GM21723 (cell line): ENCODE measurements around the gene PCDH9.
"Not testable (repeated sequence)": the region's sequence is repeated elsewhere in the genome, so short reads cannot be mapped to it uniquely, and the experiment has no call there.

Source experiments
- ATAC-seq: cut with Tn5 transposase; IDR thresholded peaks from one replicate; pipeline ENCODE4 v1.9.1; 2021; ENCODE audit warnings: mild to moderate bottlenecking, moderate library complexity; ENCODE audit not compliant: unreplicated experiment

Gene PCDH9

DNA sequence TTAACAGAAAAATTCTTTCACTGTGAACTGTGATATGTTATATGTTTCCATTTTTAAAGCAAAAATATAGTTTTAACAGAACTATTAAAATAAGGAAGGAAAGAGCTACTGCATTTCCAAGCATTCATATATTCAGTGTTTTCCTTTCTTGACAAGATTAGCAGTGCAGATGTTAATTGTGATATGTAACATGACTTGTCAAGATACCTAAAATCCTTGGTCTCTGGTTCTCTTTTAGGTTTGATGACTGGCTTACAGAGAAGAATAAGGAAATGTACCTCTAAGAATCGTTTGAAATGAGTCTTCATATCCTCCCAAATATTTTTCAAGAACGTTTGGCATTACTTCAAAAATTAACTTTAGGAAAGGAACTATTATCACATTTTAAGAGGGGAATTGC lies 907.2 kb downstream of the PCDH9 start:
- ATAC-seq = no peak

DNA sequence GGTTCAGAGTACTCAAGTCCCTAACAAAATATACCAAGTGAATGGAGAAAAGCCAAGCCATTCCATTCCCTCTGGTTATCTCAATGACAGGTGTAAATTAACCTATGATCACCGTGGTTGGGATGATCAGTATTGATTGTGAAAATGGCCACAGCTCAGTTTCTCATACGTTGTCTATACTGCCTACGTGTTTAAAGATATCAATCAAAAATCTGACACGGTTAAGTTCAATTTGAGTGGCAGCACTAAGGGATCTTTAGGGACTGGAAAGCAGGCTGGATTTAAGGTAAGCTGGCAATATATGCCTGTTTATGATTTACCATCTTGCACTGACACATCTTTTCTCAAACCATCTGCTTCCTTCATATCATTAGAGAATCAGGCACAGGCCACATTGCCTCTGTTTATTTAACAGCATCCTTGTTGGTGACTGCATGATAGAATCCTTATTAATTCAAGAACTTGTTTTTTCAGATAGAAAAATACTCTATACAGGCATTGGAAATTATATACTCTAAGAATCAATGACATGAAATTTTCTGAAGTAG lies 907.9 kb downstream of the PCDH9 start:
- ATAC-seq = no peak

DNA sequence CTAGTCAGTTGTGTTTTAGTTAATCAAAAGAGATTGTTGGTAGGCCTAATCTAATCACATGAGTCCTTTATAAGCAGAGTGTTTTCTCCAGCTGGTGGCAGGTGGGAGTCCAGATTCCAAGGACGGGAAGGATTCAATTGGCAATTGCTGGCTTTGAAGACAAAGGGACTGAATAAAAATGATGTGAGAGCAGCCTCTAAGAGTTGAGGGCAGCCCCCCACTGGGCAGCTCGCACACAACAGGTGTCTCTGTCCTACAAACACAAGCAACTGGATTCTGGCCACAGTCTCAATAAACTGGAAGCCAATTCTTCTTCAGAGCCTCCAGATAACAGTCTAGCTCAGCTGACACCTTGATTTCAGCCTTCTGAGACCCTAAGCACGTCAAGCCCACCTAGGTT lies 915.2 kb downstream of the PCDH9 start:
- ATAC-seq = no peak

DNA sequence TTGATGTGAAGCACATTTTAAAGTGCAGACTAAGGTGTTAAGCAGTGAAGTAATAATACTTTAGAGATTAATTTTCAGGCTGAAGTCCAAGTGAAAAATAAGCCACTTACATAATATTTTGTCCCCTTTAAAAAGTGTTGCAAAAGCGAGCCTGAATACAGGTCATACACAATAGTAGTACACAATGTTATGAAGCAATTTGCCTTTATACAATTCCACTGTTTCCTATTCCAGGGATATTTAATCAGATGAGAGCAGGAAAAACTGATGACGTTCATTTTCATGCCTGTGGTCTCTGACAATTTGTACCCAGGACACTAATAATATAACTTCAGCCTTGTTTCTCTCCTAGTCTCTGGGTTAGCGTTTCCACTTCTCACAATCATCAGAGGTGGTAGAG lies 916.7 kb downstream of the PCDH9 start:
- ATAC-seq = no peak

DNA sequence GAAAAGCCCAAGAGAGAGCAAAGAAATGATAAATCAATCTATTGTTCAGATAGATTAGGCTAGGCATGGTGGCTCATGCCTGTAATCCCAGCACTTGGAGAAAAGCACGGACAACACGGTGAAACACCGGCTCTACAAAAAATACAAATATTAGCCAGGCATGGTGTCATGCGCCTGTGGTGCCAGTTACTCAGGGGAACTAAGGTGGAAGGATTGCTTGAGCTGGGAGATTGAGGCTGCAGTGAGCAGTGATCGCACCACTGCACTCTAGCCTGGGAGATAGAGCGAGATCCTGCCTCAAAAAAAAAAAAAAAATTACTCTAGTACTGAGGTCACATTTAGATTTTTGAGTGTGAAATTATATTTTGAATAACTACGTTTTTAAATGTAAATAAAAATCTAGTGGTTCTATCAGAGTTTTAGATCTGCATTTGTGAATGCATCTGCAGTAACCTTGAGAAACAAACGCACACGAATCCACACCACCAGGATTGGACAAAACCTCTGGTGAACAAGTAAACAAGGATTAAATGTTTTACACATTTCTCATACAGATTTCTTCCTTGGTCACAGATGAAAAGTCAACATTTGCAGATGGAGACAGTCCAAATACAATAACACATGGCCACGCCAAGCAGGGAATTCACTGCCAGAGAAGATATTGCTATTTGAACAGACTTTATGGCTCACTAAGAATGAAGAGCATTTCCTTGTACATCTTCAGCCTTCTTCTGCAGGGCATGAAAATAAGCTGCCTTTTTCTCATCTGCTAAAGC lies 917.6 kb downstream of the PCDH9 start:
- ATAC-seq = no peak

DNA sequence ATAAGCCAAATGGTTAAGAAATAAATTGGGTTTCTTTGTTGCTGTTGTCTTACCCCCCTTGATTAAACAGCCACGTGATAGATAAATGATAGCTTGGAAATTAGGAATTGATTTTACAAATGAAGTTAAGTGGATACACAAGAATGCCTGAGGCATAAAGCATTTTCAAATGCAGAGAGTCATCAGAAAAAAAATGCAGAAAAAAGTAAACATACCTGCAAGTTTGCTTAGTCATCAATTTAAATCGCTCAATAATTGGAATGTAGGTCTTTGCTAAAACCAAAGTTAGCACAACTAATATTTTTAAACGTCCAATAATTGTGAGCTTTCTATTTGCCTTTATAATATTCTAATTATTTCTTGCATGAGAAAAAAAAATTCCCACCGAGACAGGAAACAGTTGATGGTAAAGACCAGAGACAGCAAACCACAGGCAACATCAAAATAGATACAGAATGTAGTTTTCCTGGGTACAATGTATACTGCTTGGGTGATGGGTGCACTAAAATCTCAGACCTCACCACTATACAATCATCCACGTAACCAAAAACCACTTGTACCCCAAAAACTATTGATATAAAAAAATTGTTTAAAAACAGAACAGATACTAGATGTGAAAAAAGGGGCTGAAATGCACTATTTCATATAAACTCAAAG lies 924.0 kb downstream of the PCDH9 start:
- no peak for ATAC-seq

DNA sequence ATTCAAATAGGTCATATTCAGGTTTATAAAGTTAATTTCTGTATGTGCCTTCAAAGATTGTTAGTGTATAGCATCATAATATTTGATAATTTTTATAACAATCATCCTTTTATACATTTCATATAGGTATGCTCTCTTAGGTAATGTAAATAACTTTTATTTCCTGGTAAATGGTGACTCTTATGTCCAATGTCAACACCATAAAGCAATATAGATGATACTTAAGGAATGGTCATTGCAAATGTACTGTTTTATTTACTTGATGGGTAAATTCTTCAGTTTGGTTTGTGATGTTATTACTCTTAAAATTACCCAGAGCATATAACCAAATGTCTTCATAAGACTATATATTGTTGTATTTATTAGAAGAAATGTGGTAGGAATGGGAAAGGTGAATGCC lies 928.7 kb downstream of the PCDH9 start:
- no peak for ATAC-seq

DNA sequence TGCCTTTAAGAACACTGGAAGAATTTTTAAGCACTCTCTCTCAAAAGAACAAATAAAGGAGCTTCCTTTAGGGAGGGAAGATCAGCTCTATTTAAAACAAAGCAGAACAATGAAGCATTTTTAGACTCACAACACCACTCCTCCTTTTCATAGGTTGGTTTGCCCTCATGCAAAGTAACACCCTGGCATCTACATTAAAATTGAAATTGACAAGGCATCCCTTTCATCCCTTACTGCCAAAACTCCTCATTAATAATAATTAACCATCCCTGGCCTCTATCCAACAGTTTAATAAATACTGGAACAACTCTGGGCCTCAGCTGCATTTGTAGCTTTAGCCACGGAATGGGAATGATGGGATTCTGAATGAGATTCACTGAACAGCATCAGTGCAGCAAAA lies 929.1 kb downstream of the PCDH9 start:
- no peak for ATAC-seq

DNA sequence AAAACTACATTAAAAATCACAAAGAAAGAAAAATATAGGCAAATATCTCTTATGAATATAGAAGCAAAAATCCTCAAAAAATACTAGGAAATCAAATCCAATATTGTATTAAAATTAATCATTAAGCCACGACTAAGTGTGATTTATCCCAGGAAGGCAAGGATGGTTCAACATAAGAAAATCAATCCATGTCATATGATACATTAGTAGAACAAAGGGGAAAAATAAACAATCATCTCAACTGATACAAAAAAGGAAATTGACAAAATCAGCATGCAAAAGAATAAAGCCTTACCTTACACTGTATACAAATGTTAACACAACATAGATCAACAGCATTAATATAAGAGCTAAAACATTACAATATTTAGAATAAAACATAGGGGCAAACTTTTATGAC lies 933.3 kb downstream of the PCDH9 start:
- ATAC-seq = no peak

DNA sequence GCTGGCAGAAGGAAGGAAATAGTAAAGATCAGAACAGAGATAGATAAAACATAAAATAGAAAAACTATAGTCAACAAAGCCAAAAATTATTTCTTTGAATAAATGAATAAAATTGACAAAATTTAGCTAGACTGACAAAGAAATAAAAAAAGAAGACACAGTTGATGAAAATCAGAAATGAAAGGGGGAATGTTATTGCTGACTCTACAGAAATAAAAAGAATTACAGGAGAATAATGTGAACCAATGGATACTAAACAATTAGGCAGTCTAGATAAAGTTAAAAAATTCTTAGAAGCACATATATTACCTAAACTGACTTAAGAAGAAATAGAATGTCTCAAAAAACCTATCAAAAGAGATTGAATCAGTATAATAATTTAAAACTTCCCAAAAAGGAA lies 933.8 kb downstream of the PCDH9 start:
- ATAC-seq = no peak

DNA sequence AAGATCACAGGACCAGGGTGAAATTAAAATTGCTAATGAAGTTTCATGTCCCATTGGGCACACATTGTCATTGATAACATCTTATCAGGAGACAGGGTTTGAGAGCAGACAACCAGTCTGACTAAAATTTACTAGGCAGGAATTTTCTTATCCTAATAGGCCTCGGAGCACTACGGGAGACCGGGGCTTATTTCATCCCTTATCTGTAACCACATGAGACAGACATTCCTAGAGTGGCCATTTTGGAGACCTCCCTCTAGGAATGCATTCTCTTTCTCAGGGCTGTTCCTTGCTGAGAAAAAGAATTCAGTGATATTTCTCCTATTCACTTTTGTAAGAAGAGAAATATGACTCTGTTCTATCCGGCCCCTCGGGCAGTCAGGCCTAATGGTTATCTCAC lies 943.3 kb downstream of the PCDH9 start:
- not testable (repeated sequence) for ATAC-seq

DNA sequence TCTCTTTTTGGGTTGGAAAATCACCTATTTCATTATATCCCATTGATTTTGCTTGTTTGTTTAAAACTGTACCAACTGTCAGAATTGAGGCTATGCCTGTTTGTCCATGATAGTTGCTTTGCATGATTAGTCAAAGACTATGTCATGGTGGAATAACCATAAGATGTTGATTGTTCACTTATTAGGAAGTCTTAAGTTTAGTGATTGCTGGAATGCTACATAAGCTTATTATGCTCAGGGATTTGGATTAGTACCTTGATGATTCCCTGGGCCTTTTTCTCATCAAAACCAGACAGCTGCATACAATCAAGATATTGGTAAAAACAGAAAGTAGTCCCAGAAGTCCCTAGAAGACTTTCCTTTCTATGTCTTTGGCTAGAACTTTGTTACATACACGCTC lies 954.7 kb downstream of the PCDH9 start:
- no peak for ATAC-seq

DNA sequence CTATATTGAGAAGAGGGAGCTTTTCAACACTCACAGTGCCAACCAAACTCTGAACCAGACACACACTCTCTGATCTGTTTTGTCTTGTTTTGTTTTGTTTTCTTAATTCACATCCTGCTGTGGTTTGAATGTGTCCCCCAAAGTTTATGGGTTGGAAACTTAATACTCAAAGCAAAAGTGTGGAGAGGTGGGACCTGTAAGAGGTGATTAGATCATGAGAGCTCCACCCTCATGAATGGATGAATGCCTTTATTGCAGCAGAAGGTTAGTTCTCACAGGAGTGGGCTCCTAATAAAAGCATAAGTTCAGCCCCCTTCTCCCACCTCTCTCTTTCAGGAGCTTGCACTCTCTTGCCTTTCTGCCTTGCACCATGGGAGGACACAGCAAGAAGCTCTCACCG lies 957.1 kb downstream of the PCDH9 start:
- no peak for ATAC-seq

DNA sequence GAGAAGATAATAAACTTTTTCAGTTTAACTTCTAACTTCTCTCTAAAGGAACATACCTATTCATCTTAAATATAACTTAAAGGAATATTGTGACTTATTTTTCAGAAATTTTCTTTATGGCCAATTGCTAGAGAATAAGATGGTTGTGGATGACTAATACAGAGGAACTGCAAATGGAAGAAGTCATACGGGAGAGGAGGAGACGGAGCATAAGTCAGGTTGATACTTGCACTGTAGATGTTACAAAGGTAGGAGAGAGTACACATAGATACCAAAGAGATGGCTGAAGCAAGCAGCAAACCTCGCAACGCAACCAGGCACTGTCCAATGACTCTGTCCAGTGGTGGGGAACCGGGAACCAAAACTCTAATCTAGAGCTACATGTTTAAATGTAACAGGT lies 963.4 kb downstream of the PCDH9 start:
- ATAC-seq = no peak

DNA sequence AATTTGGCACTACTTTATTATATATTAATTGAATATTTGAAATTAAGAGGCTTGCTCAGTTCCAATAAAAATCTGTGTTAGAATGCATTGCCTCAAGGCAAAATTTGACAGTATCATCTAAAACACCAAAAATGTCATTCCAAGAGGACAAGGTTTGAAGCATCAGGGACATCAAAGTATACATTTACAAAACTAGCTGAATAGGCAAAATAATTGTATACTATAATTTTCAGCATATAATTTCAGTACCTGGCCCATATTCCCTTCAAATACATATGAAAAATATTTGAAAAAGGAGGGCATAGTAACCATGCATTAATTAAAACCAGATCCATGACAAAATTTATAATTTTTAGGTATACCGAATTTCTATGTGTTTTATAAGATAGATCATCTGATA lies 963.8 kb downstream of the PCDH9 start:
- no peak for ATAC-seq

DNA sequence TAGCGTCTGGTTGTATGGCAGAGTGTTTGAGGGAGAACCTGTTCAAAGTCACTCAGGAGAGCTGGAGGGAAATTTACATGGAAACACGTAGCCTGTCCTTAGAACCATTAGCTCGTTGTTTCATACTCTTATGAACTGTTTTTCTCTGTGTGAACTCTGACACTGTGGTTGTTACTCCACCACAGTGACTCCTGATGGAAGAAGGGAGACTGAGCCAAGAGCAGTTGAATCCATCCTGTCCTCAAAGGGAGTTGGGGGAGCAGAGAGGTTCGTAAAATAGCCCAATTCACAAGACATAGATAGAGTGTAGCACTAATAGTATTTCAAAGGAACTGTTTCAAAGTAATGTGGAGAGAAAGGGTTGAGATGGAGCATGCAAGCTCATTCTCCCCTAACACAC lies 964.8 kb downstream of the PCDH9 start:
- no peak for ATAC-seq

DNA sequence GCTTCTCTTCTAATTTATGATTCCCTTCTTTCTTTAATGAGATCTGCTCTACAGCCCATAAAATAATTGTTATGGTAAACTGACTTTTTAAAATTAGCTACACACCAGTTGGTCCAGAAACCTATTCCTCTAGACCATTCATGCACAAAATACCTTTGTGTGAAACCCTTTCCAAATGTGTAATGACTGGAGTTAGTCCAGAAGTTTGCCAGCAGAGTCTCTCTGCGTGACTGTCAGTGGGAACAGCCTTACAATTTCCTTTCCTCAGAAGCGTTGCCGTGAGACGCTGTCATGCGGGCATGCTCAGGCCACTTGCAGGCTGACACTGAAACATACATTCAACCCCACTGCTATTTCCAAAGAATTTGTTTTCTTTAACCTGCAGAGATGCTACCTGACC lies 965.2 kb downstream of the PCDH9 start:
- ATAC-seq = no peak

DNA sequence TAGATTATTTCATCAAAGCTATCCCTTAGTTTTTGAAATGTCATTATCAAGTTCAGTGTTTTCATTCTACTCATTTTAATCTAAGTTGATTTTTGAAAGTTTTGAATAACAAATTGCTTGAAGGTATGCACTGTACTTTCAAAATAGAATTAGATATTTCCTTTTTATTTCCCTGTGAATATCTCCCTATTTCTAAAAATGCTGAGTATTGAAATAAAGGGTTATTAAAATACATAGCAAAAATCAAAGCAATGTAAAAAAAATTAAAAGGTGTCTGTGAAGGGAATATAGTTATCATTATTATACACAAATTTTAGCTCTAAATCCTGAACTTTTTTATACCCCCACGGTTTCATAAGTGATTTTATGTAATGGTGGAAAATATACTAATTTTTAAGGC lies 967.8 kb downstream of the PCDH9 start:
- ATAC-seq = no peak

DNA sequence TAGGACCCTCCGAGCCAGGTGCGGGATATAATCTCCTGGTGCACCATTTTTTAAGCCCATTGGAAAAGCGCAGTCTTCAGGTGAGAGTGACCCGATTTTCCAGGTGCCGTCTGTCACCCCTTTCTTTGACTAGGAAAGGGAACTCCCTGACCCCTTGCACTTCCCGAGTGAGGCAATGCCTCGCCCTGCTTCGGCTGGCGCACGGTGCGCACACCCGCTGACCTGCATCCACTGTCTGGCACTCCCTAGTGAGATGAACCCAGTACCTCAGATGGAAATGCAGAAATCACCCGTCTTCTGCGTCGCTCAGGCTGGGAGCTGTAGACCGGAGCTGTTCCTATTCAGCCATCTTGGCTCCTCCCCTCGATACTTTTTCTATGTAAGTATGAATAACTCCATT lies 970.7 kb downstream of the PCDH9 start:
- ATAC-seq = not testable (repeated sequence)
